ENCODE measurements around the gene MYO1H. TPM values are rescaled to one million over a fixed set of nuclear protein-coding genes. Genes with fewer than 3 reads are reported as not detected.
"Not testable (repeated sequence)": the region's sequence is repeated elsewhere in the genome, so short reads cannot be mapped to it uniquely, and the experiment has no call there.

MYO1H gene
- total RNA-seq, 4 donors from 2014 or later: 0.38 TPM; not detected in 3

GRCh38 chr12:109388167-109388563, 40.5 kb downstream of the MYO1H start:
- H3K27me3 ChIP-seq: peaks cover 4% of the 10 kb centered on the region
- H3K27ac ChIP-seq: no peak overlapping the region
- no peak overlapping the region for H3K4me3 ChIP-seq
- WGBS: 80% methylated on average over 3 of the region's 3 CpGs
- TF ChIP-seq, protein P1, sequence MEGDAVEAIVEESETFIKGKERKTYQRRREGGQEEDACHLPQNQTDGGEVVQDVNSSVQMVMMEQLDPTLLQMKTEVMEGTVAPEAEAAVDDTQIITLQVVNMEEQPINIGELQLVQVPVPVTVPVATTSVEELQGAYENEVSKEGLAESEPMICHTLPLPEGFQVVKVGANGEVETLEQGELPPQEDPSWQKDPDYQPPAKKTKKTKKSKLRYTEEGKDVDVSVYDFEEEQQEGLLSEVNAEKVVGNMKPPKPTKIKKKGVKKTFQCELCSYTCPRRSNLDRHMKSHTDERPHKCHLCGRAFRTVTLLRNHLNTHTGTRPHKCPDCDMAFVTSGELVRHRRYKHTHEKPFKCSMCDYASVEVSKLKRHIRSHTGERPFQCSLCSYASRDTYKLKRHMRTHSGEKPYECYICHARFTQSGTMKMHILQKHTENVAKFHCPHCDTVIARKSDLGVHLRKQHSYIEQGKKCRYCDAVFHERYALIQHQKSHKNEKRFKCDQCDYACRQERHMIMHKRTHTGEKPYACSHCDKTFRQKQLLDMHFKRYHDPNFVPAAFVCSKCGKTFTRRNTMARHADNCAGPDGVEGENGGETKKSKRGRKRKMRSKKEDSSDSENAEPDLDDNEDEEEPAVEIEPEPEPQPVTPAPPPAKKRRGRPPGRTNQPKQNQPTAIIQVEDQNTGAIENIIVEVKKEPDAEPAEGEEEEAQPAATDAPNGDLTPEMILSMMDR (IDR thresholded peaks at IDR 0.05): no peak
- TF ChIP-seq POLR2A (IDR thresholded peaks at IDR 0.05) (no peak), POLR2AphosphoS5 (IDR thresholded peaks at IDR 0.05) (no peak), EP300 (IDR thresholded peaks at IDR 0.05) (no peak)
- H3K4me1 ChIP-seq: peaks cover 13% of the 10 kb centered on the region
- DNase-seq (ENCODE audit: low spot score in 2 of 2): no peak
- H3K36me3 ChIP-seq: no peaks in the 10 kb centered on the region
- H3K9me3 ChIP-seq: no peaks in the 10 kb centered on the region

DNA sequence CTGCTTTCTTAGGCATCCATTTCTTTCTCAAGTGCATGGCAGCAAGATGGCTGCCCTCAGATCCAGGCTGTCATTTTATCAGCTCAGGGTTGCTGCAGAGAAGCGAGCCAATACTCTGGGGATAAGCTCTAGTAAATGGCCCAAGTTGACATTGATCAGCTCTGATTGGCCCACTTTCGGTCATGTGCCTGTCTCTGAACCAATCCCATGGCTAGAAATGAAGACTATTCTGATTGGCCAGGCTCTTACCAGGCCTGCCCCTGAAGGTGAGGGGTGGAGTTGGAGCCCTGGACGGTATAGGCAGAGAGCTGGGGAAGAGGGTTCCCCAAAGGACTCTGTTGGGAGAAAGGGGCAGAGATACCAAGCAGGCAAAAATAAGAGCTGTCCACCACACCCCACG, 41.4 kb downstream of the MYO1H start:
- DNase-seq (ENCODE audit: low spot score in 2 of 2): no peak
- Histone ChIP-seq H3K4me1 (peaks cover 13% of the 10 kb centered on the region), H3K27ac (no peak overlapping the region), H3K4me3 (no peak overlapping the region), H3K36me3 (no peaks in the 10 kb centered on the region), H3K27me3 (peaks cover 4% of the 10 kb centered on the region), H3K9me3 (no peaks in the 10 kb centered on the region)
- WGBS: 73% methylated on average over 3 of the region's 4 CpGs
- TF ChIP-seq POLR2A (IDR thresholded peaks at IDR 0.05) (no peak), EP300 (IDR thresholded peaks at IDR 0.05) (no peak), POLR2AphosphoS5 (IDR thresholded peaks at IDR 0.05) (no peak)
- TF ChIP-seq, protein P1 (IDR thresholded peaks at IDR 0.05): no peak

- no peak for DNase-seq (ENCODE audit: low spot score in 2 of 2)
- 47% methylated on average over 8 of the region's 8 CpGs for WGBS
Measured at GRCh38 chr12:109393437-109394345, 46.0 kb downstream of the MYO1H start.

GRCh38 chr12:109394891-109395290, 47.2 kb downstream of the MYO1H start:
- H3K9me3 ChIP-seq: no peaks in the 10 kb centered on the region
- DNase-seq (ENCODE audit: low spot score in 2 of 2): no peak
- peaks cover 4% of the 10 kb centered on the region for H3K27me3 ChIP-seq
- TF ChIP-seq, protein P1 (IDR thresholded peaks at IDR 0.05): no peak
- no peak for TF ChIP-seq POLR2AphosphoS5 (IDR thresholded peaks at IDR 0.05)
- no peak for TF ChIP-seq EP300 (IDR thresholded peaks at IDR 0.05)
- no peak for TF ChIP-seq POLR2A (IDR thresholded peaks at IDR 0.05)
- H3K4me3 ChIP-seq: no peak overlapping the region
- H3K36me3 ChIP-seq: no peaks in the 10 kb centered on the region
- no peak overlapping the region for H3K27ac ChIP-seq
- H3K4me1 ChIP-seq: no peaks in the 10 kb centered on the region
- 78% methylated on average over 5 of the region's 5 CpGs for WGBS

More at GRCh38 chr12:109393437-109394345, 46.0 kb downstream of the MYO1H start:
- H3K4me1 ChIP-seq: no peaks in the 10 kb centered on the region
- H3K4me3 ChIP-seq: no peak overlapping the region
- TF ChIP-seq EP300 (IDR thresholded peaks at IDR 0.05) (no peak), POLR2AphosphoS5 (IDR thresholded peaks at IDR 0.05) (no peak), POLR2A (IDR thresholded peaks at IDR 0.05) (no peak)
- TF ChIP-seq, protein P1 (IDR thresholded peaks at IDR 0.05): peak; percentile 50 to 90
- H3K27me3 ChIP-seq: peaks cover 4% of the 10 kb centered on the region
- H3K36me3 ChIP-seq: no peaks in the 10 kb centered on the region
- H3K27ac ChIP-seq: no peak overlapping the region
- no peaks in the 10 kb centered on the region for H3K9me3 ChIP-seq

DNA sequence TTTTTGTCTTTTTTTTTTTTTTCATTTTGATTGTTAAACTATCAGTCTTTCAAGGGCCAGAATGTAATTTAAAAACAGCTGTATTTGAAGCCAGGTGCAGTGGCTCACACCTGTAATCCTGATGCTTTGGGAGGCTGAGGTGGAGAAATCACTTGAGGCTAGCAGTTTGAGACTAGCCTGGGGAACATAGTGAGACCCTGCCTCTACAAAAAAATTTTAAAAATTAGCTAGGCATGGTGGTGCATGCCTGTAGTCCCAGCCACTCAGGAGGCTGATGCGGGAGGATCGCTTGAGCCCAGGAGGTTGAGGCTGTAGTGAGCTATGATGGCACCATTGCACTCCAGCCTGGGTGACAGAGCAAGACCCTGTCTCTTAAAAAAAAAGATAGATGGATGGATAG, 57.1 kb downstream of the MYO1H start:
- 100% methylated on average over 2 of the region's 2 CpGs for WGBS

GRCh38 chr12:109406147-109406546, 58.4 kb downstream of the MYO1H start:
- not testable (repeated sequence) for H3K27ac ChIP-seq
- 96% methylated on average over 4 of the region's 4 CpGs for WGBS

More for the DNA sequence above, 57.1 kb downstream of the MYO1H start:
- not testable (repeated sequence) for H3K9me3 ChIP-seq, H3K27me3 ChIP-seq, H3K4me1 ChIP-seq, H3K27ac ChIP-seq, H3K4me3 ChIP-seq, H3K36me3 ChIP-seq
- peak in 1 of 2 donors; percentile 9 for DNase-seq (ENCODE audit: low spot score in 2 of 2)

More at GRCh38 chr12:109406147-109406546, 58.4 kb downstream of the MYO1H start:
- H3K4me1 ChIP-seq, H3K9me3 ChIP-seq, H3K4me3 ChIP-seq, H3K27me3 ChIP-seq, H3K36me3 ChIP-seq: not testable (repeated sequence)
- peak in 1 of 2 donors; percentile 57 for DNase-seq (ENCODE audit: low spot score in 2 of 2)
